HS-27A (cell line): ENCODE results near the gene PSG1.
A peak's percentile ranks its signal among the peaks of the same experiment; 100 is the strongest.
"Not testable (repeated sequence)": the region's sequence is repeated elsewhere in the genome, so short reads cannot be mapped to it uniquely, and the experiment has no call there.

Experiments
- DNase-seq: peaks from one replicate; pipeline ENCODE4 v3.0.0-alpha.2; 2012; ENCODE audit warnings: low read depth, missing footprints

The PSG1 gene

DNA sequence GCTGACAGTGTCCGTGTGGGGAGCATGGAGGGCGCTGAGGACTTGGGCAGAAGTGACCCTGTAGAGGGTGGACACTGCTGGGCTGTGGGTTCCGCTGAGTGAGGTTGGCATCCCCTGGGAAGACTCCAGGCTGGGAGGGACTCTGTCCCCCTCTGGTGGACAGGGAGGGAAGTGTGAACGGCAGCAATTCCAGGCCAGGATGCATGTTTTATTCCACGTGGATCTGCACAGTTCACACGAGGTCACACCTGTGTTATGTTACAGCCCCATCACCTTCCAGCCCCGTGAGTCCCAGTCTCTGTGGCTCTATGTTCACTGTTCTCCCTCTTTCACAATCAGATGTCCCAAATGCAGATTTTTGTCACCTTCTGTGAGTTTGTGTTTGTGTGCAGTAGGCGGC lies 1.8 kb upstream of the PSG1 start:
- DNase-seq: not testable (repeated sequence)

DNA sequence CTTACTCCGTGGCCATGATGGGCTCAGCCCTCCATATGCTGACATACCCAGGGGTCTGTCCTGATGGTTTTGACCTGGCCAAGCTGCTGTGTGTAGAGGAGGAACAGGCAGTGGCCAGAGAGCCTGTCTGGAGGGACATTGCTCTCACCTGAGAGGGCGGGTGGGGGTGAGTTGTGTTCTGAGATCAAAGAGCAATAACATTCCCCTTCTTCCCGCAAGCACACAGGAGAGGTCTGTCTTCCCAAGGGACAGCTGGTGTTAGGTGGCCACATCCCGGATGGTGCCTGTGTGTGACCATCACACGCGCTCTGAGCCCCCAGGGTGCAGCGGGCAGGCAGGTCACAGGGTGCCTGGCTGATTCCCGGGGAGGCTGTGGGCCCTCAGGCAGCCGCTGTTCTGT lies 1.1 kb upstream of the PSG1 start:
- DNase-seq: not testable (repeated sequence)

DNA sequence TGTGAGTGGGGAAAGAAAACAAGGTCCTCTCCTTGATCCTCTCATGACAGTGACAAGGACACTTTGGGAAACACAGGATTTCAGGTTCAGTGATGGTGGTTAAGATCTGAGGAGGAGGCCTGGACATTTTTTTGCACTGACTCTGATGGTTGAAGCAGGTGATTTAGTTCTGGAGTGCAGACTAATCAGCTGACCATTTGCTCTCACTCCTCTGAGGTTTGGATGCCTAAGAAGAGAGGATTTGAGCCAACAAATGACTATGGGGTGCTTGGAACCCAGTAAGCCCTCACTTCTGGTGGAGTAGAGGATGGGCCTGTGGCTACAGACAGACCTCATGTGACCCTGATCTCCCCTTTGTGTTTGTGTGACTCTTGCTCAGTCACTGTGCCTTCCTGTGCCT lies 2.9 kb downstream of the PSG1 start:
- peak; percentile 64 for DNase-seq

DNA sequence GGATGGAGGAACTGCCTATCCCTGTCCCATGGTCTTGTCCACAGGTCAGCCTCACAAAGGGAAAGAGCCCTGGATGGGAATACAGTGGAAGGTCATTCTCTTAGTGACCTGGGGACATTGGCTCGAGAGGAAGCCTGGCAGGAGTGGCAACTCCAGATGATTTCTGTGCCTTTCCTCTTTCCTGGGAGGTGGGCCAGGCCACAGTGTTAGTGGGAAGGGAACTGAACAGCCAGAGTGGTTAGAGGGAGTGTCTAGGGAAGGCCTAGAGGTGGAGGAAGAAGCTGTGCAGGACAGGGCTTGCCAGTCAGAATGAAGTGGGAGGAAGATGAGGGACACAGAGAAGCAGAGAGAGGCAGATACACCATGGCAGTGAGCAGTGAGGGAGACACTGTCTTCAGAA lies 3.6 kb downstream of the PSG1 start:
- DNase-seq: peak; percentile 67

DNA sequence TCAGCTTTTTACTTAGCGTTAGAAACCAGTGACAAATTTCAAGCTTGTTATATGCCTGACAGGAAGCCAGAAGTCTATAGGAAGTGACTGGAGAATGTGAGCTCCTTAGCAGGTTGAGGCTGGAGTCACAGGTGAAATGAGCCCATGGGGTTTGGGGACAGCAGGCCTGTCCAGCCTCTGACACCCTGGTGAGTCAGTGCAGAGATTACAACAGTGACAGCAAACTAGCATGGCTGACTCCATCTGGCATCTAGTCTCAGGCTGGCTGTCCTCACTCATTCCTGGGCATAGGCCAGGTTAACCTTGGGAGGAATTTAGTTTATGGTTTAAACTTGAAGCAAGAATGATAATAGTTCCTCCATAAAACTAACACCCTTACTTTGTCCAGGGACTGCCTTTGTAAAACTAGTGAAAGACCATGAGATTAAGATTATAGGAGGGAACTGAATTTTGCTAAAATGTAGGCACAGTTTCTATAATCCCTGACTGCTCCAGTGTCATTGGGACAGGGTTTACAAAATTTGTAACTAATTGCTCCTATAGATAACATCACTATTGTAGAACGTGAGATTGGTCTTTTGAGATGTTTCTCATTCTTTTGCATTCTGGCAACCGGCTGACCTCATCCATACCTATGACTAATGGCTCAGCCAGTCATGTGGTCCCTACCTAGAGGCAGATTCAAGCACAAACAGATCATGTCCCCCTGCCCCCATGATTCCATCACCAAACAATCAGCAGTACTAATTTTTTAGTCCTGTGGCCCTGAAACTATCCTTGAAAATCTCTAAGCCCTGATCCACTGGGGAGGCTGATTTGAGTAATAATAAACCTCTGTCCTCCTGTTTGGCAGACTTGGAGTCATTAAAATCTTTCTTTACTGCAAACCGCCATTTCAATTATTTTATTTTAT lies 4.4 kb downstream of the PSG1 start:
- DNase-seq: peak; percentile 86

DNA sequence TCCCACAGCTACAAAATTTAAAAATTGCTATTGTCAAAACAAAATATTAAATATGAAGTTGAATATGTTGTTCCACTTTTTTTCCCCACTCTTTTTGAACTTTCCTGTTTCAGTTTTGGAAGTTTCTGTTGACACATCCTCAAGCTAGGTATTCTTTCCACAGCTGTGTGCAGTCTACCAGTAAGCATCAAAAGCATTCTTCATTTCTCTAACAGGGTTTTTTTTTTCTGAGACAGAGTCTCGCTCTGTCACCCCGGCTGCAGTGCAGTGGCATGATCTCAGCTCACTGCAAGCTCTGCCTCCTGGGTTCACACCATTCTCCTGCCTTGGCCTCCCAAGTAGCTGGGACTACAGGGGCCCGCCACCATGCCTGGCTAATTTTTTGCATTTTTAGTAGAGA lies 5.4 kb downstream of the PSG1 start:
- not testable (repeated sequence) for DNase-seq

DNA sequence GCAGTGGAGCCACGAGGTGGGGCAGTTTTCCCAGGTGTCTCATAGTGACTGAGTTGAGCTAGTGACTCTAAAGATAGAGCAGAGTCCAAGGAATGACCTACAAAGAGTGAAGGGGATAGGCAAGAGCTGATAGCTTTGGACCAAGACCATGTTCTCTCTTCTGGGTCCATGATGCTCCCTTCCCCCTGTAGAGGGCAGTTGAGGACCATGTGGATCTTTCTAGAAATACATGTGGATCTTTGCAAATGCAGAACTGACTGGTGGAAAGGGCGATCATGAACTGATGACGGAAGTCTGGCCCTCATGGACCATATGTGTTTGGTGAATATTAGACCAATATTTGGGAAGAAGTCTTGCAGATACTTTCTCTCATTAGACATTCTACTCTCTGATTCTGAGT lies 6.9 kb downstream of the PSG1 start:
- DNase-seq: no peak

DNA sequence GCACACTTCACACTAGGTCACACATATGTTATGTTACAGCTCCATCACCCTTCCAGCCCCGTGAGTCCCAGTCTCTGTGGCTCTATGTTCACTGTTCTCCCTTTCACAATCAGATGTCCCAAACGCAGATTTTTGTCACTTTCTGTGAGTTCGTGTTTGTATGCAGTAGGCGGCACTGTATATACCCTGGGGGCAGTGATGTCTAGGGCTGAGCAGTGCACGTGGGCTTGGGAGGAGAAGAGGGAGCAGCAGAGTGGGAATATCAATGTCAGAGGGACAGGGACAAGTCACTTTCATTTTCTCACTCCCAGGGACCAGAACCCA lies 22.0 kb downstream of the PSG1 start:
- DNase-seq: no peak

DNA sequence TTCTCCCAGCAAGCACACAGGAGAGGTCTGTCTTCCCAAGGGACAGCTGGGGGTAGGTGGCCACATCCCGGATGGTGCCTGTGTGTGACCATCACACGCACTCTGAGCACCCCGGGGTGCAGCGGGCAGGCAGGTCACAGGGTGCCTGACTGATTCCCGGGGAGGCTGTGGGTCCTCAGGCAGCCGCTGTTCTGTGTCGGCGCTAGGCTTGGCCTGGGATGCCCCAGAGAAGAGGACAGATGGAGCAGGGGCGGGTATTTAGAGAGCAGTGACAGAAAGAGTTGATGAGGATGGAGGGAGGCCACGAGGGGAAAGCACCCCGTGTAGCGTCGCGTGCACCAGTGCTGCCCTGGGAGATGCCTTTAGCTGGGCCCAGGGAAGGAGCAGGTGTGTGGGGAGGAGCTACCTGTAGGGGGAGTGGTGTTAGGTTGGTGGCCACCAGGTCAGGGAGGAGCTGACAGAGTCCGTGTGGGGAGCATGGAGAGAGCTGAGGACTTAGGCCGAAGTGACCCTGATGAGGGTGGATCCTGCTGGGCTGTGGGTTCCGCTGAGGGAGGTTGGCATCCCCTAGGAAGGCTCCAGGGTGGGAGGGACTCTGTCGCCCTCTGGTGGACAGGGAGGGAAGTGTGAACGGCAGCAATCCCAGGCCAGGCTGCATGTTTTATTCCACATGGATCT lies 22.5 kb downstream of the PSG1 start:
- peak; percentile 52 for DNase-seq

DNA sequence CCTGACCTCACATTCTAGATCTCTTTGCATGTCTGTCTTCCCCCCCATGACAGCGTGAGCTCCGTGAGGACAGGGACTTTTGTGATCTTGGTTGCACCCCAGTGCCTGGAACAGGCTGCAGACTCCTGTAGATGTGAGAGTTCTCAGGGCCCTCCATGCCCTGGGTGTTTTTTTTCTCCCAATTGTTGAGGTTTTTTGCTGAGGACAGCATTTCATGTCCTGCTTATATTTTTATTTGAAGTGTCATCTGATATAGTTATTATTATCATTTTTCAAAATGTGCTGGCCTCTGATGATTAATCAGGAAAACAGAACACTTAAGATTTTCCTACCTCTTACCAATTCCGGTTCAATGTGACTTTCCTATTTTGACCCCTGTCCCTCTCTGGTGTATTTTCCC lies 24.8 kb downstream of the PSG1 start:
- not testable (repeated sequence) for DNase-seq

DNA sequence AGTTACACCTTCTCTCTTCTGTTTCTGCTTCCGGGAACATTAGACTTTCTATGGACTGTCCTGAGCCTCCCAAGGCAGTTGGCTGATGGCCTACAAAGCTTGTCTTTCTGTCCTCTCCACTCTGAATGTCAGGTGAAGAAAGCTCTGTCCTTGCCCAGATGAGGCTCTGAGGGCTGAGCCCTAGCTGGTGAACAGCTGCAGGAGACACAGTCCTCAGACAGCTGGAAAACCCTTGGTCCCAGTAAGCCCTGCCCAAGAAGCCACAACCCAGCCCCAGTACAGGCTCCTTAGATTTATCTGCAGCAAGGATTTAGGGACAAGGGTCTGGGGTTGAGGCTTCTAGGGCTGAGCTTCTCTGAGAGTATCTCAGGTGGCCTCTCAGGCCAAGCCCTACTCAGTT lies 26.3 kb downstream of the PSG1 start:
- not testable (repeated sequence) for DNase-seq

DNA sequence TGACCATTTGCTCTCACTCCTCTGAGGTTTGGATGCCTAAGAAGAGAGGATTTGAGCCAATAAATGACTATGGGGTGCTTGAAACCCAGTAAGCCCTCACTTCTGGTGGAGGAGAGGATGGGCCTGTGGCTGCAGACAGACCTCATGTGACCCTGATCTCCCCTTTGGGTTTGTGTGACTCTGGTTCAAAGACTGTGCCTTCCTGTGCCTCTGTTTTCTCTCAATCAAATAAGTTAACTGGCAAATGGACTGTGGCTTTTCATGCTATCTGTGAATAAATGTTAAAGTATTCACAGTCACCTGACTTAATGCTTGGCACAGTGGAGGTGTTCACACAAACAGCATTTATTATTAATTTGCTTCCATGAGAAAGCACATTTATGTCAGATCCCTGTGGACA lies 26.7 kb downstream of the PSG1 start:
- not testable (repeated sequence) for DNase-seq

DNA sequence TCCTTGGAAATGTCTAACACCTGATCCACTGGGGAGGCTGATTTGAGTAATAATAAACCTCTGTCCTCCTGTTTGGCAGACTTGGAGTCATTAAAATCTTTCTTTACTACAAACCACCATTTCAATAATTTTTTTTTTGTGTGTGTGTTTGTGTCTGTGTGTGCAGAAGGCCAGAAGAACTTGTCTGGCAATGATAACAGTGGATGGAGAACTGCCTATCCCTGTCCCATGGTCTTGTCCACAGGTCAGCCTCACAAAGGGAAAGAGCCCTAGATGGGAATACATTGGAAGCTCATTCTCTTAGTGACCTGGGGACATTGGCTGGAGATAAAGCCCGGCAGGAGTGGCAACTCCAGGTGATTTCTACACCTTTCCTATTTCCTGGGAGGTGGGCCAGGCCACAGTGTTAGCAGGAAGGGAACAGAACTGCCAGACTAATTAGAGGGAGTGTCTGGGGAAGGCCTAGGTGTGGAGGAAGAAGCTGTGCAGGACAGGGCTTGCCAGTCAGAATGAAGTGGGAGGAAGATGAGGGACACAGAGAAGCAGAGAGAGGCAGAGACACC lies 27.7 kb downstream of the PSG1 start:
- not testable (repeated sequence) for DNase-seq

DNA sequence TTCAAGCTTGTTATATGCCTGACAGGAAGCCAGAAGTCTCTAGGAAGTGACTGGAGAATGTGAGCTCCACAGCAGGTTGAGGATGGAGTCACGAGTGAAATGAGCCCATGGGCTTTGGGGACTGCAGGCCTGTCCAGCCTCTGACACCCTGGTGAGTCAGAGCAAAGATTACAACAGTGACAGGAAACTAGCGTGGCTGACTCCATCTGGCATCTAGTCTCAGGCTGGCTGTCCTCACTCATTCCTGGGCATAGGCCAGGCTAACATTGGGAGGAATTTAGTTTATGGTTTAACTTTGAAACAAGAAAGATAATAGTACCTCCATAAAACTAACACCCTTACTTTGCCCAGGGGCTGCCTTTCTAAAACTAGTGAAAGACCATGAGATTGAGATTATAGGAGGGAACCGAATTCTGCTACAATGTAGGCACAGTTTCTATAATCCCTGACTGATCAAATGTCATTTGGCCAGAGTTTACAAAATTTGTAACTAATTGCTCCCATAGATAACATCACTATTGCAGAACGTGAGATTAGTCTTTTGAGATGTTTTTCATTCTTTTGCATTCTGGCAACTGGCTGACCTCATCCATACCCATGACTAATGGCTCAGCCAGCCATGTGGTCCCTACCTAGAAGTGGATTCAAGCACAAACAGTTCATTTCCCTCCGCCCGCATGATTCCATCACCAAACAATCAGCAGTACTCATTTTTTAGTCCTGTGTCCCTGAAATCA lies 28.4 kb downstream of the PSG1 start:
- peak; percentile 100 for DNase-seq

DNA sequence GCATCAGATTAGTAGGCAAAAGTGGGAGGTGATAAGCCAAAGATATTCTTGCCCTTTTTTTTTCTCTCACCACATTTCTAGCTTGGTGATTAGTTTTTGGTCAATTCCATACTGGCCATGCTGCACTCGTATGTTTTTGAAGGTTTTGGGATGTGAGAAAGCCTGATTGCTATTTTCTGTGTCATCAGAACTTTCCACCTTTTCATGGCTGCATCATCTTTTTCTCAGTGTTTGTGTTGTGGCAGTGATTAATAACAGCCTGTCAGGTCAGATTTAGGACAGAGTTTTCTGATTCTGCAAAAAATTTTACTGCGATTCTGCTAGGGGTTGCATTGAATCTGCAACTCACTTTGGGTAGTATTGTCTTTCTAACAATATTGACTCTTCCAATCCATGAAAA lies 32.9 kb downstream of the PSG1 start:
- DNase-seq: no peak

DNA sequence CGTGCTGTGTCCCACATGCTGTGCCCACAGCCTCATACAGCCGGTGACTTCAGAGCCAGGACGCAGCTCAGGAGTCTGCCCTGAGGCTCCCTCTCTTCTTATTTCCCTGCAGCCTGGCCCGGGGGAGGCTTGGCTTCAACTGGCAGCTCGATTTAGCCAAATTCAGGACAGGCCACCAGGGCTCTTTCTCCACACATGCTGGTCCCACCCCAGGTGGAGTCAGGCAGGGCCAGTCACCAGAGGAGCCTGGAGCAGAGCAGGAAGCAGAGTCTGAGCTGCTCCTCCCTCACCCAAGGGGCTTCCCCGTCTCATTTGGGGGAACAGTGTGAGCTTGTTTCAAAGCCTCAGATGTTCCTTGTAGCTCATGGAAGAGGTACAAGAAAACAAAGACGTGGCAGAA lies 35.9 kb downstream of the PSG1 start:
- not testable (repeated sequence) for DNase-seq

DNA sequence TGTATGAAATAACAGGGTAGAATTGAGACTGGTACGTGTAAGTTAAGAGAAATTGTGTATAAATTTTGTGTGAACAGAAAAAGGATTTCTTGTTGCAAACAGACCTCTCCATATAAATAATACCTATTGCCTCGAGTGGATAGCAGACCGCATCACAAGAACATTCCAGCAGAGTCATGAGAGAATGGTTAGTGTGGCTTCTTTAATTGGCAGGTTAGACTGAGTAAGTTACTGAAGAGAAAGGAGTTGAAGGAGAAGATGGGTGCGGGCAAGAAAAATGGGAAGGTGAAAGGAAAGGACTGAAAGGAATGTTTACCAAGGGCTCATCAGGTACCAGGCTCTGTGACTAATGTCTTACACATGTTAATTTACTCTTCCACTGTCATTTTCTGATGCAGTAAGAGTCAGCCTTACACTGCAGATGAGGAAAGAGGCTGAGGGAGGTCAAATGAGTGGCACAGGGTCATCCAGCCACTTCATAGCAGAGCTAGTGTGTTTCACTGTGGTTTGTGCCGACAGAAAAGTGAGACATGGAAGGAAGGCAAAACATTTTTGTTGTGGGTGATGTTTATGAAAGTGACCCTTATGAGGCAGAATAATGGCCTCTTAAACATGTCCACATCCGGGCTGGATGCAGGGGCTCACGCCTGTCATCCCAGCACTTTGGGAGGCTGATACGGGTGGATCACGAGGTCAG lies 46.6 kb downstream of the PSG1 start:
- DNase-seq: not testable (repeated sequence)

DNA sequence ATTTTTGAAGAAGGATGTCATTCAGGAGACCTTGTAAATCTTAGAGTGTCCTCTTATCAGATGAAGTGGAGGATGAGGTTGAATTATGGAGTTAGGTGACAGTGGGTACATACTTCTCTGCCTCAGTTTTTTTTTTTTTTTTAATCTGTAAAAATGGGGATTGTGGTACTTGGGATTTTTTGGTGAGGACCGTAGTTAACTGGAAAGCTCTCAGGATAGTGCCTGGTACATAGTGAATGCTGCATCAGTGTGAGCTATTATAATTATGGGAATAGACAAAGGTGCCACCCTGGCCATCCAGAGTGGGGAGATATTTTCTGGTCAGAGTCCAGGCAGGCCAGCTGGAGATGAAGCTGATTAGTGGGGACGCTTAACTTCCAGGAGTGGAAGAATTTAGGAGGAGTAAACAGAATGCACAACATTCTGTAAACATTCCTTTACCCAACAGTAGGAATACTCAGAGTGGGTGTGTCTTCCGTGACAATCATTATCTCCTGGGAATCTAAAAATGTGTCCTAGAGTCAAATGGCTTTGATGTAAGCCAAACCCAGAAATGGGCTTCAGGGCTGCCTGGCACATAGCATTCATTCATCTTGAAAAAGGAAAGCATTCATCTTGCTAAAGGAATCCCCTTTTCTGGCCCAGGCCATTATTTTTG lies 47.4 kb downstream of the PSG1 start:
- not testable (repeated sequence) for DNase-seq

DNA sequence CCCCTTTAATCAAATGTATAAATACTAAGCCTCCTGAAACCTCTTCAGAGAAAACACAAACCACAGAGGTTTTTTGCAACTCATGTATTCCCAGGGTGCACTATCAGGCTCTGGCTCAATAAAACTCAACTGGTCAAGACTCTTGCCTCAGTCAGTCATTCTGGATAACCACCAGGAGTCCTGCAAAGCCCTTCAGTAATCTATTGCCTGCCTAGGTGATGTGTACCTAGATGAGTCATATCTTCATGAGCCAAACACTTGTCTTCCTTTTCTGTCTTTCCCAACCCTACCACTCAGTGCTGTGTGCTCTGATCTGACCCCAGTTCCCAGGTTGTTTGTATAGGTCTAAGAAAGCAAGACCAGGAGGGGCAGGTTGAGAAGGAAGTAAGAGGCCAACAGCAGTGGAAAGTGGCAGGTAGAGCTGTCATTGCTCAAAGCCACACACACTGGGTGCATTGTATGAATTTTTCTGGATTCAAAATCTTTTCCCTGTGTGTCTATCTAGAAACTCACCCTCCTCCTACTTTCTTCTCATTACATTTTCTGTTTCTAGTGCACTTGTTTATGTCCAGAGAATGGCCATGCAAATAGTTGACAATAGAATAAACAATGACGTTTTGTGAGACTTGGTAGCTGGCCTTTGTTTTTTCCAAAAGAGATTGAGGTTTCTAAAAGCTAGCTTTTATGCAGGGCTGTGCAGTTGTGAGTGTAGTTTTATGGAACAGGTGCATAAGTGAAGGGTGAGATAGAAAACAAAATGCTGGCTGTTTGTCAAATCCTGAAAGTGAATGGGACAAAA lies 48.1 kb downstream of the PSG1 start:
- no peak for DNase-seq

DNA sequence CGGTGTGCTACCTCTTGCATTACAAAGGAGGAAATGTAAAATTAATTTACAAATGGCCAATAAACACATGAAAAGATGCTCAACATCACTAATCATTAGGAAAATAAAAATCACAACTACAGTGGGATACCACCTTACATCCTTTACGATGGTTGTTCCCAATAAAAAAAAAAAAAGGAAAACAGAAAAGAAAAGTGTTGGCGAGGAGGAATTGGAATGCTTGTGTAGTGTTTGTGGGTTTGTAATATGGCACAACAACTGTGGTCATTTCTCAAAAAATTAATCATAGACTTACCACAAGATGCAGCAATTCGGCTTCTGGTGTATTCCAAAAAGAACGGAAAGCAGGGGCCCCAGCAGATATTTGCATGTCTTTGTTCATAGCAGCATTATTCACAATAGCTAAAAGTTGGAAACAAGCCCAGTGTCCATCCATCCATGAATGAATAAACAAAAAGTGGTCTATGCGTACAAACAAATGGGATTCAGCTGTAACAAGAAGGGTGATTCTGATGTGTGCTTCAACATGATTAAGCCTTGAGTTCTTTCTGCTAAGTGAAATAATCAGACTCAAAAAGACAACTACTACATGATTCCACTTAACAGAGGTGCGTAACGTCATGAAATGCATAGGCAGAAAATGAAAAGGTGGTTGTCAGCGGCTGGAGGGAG lies 58.1 kb downstream of the PSG1 start:
- DNase-seq: not testable (repeated sequence)
